ENCODE data around the gene ADK.

DNA sequence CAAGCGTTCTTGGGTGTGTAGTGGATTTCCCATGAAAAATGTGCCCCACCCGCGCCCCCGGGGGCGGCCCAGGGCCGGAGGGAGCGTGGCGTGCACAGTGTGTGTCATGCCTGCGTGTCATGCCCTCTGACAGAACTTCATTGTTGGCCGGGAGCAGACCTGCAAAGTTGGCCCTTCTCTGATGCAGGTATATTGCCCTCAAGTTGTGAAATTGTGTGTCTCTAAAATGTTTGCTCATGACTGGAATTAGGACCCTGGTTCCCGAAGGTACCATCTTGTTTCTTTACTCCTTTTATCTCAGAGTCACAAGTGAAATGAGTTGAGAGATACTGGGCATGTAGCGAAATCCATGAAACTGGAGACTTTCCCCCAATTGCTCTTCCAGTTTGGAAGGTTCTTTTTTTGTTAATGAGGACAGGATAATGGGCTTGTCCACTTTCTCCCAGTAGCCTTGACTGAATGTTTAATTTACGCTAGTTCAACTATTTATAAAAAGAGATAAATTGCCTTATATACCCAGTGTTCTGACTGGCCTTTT is 26.2 kb downstream of the ADK start:
- TF ChIP-seq, protein P1, sequence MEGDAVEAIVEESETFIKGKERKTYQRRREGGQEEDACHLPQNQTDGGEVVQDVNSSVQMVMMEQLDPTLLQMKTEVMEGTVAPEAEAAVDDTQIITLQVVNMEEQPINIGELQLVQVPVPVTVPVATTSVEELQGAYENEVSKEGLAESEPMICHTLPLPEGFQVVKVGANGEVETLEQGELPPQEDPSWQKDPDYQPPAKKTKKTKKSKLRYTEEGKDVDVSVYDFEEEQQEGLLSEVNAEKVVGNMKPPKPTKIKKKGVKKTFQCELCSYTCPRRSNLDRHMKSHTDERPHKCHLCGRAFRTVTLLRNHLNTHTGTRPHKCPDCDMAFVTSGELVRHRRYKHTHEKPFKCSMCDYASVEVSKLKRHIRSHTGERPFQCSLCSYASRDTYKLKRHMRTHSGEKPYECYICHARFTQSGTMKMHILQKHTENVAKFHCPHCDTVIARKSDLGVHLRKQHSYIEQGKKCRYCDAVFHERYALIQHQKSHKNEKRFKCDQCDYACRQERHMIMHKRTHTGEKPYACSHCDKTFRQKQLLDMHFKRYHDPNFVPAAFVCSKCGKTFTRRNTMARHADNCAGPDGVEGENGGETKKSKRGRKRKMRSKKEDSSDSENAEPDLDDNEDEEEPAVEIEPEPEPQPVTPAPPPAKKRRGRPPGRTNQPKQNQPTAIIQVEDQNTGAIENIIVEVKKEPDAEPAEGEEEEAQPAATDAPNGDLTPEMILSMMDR (IDR thresholded peaks at IDR 0.05; ENCODE audit: insufficient read depth, low read length): no peak
- TF ChIP-seq, protein P2, sequence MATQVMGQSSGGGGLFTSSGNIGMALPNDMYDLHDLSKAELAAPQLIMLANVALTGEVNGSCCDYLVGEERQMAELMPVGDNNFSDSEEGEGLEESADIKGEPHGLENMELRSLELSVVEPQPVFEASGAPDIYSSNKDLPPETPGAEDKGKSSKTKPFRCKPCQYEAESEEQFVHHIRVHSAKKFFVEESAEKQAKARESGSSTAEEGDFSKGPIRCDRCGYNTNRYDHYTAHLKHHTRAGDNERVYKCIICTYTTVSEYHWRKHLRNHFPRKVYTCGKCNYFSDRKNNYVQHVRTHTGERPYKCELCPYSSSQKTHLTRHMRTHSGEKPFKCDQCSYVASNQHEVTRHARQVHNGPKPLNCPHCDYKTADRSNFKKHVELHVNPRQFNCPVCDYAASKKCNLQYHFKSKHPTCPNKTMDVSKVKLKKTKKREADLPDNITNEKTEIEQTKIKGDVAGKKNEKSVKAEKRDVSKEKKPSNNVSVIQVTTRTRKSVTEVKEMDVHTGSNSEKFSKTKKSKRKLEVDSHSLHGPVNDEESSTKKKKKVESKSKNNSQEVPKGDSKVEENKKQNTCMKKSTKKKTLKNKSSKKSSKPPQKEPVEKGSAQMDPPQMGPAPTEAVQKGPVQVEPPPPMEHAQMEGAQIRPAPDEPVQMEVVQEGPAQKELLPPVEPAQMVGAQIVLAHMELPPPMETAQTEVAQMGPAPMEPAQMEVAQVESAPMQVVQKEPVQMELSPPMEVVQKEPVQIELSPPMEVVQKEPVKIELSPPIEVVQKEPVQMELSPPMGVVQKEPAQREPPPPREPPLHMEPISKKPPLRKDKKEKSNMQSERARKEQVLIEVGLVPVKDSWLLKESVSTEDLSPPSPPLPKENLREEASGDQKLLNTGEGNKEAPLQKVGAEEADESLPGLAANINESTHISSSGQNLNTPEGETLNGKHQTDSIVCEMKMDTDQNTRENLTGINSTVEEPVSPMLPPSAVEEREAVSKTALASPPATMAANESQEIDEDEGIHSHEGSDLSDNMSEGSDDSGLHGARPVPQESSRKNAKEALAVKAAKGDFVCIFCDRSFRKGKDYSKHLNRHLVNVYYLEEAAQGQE (IDR thresholded peaks at IDR 0.05; ENCODE audit: insufficient replicate concordance, low read depth): no peak

All from HL-60 (cell line).